Tibial artery (tissue), 4 donors: ENCODE results near the gene MX1.

Source experiments
- DNase-seq, 2 donors: peaks; one replicate each; pipeline ENCODE4 v3.0.0-alpha.2; 2019
- H3K27ac ChIP-seq, 2 donors: fragments of 200-600 bp; sonication (generic) in 1 of 2; 1 replicate in 1 of 2; 2 replicates in 1 of 2; pipeline ENCODE4 v1.5.1; 2018 to 2019; ENCODE audit warnings: mild to moderate bottlenecking in 1 of 2
- H3K27me3 ChIP-seq, 2 donors: fragments of 200-600 bp; sonication (generic) in 1 of 2; one replicate each; pipeline versions ENCODE4 v1.5.1 to v1.6.0; 2016 to 2019
- H3K36me3 ChIP-seq, 3 donors: fragments of 200-600 bp; sonication (generic) in 2 of 3; one replicate each; pipeline ENCODE4 v1.5.1; 2016 to 2019; ENCODE audit warnings: mild to moderate bottlenecking in 2 of 3
- H3K4me1 ChIP-seq, 4 donors: fragments of 200-600 bp; sonication (generic) in 2 of 4; 1 replicate in 3 of 4; 2 replicates in 1 of 4; pipeline ENCODE4 v1.5.1; 2016 to 2019
- H3K4me3 ChIP-seq, 2 donors: fragments of 200-600 bp; sonication (generic) in 1 of 2; 1 replicate in 1 of 2; 2 replicates in 1 of 2; pipeline ENCODE4 v1.5.1; 2018 to 2019; ENCODE audit warnings: mild to moderate bottlenecking in 2 of 2
- H3K9me3 ChIP-seq, 3 donors: fragments of 200-600 bp; sonication (generic) in 1 of 3; one replicate each; pipeline ENCODE4 v1.5.1; 2016 to 2019
- intact Hi-C: fragments of 100-400 bp; cut with DNase I; formaldehyde crosslinking; loops from one replicate; pipeline ENCODE4 v1.15.0; 2023; ENCODE audit warnings: low total_unique reads
- TF ChIP-seq, protein P1 (sequence below), 2 experiments: fragments of 200-600 bp in 1 of 2; fragments of 450-650 bp in 1 of 2; IDR thresholded peaks; one replicate each; pipeline ENCODE4 v1.5.1; 2017 to 2019; ENCODE audit warnings: antibody characterized with exemption in 2 of 2, mild to moderate bottlenecking in 1 of 2, moderate library complexity in 1 of 2

Gene MX1

DNA sequence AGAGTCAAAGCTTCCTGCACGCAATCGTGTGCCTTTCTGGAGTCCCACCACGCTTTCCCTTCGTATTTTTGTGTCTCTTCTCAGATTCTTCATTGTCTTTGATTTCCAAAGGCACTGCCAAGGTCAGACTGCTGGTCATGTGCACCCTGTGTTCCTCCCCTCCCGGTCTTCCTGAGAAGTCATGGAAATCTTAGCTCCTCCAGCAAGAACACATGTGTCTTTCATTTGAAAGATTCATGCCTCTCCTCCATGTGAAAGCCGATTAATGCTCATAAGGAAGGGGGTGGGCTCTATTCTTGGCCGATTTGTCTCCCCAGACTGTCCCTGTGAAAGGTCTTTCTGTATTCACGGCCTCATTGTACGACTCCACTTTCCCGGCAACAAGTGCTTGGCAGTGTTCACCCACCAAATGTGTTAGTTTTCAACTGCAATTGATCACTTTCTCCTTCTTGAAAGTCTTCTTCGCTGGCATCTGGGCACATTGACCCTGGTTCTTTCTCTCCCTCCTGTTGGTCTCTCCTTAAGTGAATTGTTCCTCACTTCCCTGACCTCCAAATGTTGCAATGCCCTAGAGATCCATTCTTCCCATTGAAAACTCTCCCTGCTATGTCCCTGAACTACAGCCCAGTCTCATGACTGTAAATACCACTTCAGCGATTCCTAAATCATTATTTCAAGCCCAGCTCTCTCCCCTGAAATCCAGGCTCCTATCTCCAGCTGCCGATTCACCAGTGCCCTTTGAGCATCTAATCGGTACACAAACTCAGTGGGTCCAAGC, 38.8 kb upstream of the MX1 start:
- TF ChIP-seq, protein P1, sequence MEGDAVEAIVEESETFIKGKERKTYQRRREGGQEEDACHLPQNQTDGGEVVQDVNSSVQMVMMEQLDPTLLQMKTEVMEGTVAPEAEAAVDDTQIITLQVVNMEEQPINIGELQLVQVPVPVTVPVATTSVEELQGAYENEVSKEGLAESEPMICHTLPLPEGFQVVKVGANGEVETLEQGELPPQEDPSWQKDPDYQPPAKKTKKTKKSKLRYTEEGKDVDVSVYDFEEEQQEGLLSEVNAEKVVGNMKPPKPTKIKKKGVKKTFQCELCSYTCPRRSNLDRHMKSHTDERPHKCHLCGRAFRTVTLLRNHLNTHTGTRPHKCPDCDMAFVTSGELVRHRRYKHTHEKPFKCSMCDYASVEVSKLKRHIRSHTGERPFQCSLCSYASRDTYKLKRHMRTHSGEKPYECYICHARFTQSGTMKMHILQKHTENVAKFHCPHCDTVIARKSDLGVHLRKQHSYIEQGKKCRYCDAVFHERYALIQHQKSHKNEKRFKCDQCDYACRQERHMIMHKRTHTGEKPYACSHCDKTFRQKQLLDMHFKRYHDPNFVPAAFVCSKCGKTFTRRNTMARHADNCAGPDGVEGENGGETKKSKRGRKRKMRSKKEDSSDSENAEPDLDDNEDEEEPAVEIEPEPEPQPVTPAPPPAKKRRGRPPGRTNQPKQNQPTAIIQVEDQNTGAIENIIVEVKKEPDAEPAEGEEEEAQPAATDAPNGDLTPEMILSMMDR (IDR thresholded peaks at IDR 0.05), result no peak
- Histone ChIP-seq H3K27ac (peak overlapping the region in 1 of 2 donors; percentile 1), H3K4me1 (no peaks in the 10 kb centered on the region), H3K4me3 (no peak overlapping the region), H3K27me3 (no peaks in the 10 kb centered on the region), H3K36me3 (peaks cover 0 to 3% (median 0%) of the 10 kb centered on the region in 3 donors), H3K9me3 (no peaks in the 10 kb centered on the region)
- intact Hi-C loops, result no loop called here
- no peak for DNase-seq

DNA sequence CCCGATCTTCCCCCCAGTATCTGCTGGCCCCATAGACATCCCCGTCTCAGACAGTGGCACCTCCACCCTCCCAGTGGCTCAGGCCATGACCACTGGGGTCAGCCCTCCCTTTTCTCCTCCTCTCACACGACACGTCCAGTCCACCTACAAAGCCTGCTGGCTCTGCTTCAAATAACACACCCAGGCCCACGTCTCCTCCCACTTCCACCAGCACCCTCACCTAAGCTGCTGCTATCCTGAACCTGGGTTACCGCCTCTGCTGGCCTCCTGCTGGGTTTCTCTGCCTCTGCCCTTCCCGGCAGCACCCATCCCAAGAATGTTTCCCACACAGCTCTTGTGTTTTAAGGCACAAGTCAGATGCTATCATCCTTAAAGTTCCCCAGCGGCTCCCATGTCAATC, 38.2 kb upstream of the MX1 start:
- no peaks in the 10 kb centered on the region for H3K36me3 ChIP-seq
- H3K27ac ChIP-seq, result no peak overlapping the region
- intact Hi-C loops, result no loop called here
- no peaks in the 10 kb centered on the region for H3K4me1 ChIP-seq
- TF ChIP-seq, protein P1 (IDR thresholded peaks at IDR 0.05), result no peak
- no peak overlapping the region for H3K4me3 ChIP-seq
- H3K27me3 ChIP-seq, result no peaks in the 10 kb centered on the region
- DNase-seq, result peak in 1 of 2 donors; percentile 31
- H3K9me3 ChIP-seq, result no peaks in the 10 kb centered on the region

DNA sequence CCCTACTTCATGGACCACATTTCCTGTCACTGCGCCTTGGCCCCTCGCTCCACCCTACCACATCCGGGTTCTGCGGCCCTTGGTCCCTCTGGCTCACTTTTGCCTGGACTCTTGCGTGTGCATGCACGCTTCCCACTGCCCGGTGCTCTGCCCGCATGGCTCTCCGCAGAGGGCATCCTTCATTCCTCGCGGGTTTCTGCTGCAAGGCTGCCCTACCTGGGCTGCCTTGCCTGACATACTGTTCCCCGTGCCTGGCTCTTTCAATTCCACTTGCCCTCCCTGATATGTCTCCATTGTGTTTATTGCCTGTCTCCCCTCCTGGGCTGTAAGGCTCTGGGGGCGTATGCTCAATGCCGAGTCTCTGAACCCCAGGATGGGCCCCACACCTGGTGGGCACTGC, 37.8 kb upstream of the MX1 start:
- peak in 1 of 2 donors; percentile 40 for DNase-seq
- Histone ChIP-seq H3K9me3 (no peaks in the 10 kb centered on the region), H3K4me3 (no peak overlapping the region), H3K4me1 (no peaks in the 10 kb centered on the region), H3K27ac (no peak overlapping the region), H3K36me3 (no peaks in the 10 kb centered on the region), H3K27me3 (no peaks in the 10 kb centered on the region)
- TF ChIP-seq, protein P1 (IDR thresholded peaks at IDR 0.05), result no peak
- intact Hi-C loops, result no loop called here

DNA sequence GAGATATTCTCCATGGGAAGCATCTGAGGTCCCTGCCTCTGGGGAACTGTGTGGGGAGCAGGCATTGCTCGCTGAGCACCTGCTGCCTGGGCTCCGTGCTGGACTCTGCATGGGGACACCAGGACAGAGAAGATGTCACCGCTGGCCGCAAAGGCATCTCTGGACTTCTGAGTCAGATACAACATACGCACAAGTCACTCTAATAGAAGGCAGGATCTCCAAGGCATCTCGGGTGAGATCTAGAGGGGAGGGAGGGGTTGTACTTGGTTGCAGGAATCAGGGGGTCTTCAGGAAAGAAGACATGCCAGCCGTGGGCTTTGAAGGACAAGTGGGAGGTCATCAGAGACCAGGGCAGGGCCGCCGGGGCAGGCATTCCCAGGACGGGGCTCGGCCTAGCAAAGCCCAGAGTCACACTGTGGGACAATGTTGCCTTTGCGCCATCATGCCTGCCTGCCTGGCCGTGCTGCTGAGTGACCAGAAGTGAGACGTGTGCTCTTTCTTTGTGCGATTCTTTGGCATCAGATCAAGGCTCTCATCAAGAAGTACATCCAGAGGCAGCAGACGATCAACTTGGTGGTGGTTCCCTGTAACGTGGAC, 35.9 kb upstream of the MX1 start:
- intact Hi-C loops, result no loop called here
- H3K27ac ChIP-seq, result no peak overlapping the region
- no peaks in the 10 kb centered on the region for H3K36me3 ChIP-seq
- no peaks in the 10 kb centered on the region for H3K9me3 ChIP-seq
- DNase-seq, result peak in 1 of 2 donors; percentile 62
- no peaks in the 10 kb centered on the region for H3K27me3 ChIP-seq
- H3K4me3 ChIP-seq, result no peak overlapping the region
- TF ChIP-seq, protein P1 (IDR thresholded peaks at IDR 0.05), result no peak
- no peaks in the 10 kb centered on the region for H3K4me1 ChIP-seq

DNA sequence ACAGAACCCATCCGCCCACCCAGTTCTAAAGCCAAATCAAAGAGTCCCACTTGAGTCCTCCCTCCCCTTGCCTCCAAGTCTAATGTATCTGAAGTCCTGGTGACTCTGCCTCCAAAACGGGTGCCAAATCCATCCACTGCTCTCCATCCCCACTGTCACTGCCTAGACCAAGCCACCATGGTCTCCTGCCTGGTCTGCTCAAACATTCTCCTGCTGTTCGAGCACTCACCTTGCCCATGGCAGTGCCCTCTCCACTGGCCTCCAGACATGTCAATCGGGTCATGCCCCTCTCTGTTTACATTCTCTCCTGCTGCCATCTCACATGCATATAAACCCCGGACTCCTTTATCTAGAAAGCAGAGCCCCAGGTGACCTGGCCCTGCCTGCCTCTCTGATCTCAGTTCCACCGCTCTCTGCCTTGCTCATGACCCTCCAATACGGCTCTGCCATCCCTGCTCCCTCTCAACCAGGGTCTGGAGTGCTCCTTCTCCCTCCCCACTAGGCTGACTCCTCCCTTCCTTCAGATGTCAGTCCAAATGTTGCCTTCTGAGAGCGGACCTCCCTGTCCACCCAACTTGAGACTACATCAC, 32.1 kb upstream of the MX1 start:
- Histone ChIP-seq H3K4me3 (no peak overlapping the region), H3K9me3 (no peaks in the 10 kb centered on the region), H3K36me3 (peaks cover 0 to 4% (median 0%) of the 10 kb centered on the region in 3 donors), H3K27me3 (no peaks in the 10 kb centered on the region), H3K27ac (no peak overlapping the region), H3K4me1 (no peaks in the 10 kb centered on the region)
- no peak for DNase-seq
- TF ChIP-seq, protein P1 (IDR thresholded peaks at IDR 0.05), result no peak
- intact Hi-C loops, result no loop called here
